HG03432 (cell line): ENCODE results near the gene PSG5.
"Not testable (repeated sequence)": the region's sequence is repeated elsewhere in the genome, so short reads cannot be mapped to it uniquely, and the experiment has no call there.

ENCODE experiments used
- ATAC-seq: cut with Tn5 transposase; IDR thresholded peaks from one replicate; pipeline ENCODE4 v1.9.1; 2021; ENCODE audit warnings: mild to moderate bottlenecking, moderate library complexity; ENCODE audit not compliant: unreplicated experiment

PSG5 gene

GRCh38 chr19:43188092-43188491 lies 1.8 kb upstream of the PSG5 start:
- ATAC-seq: not testable (repeated sequence)

- not testable (repeated sequence) for ATAC-seq
These were observed 4.2 kb downstream of the PSG5 start for GRCh38 chr19:43181869-43182771.

- not testable (repeated sequence) for ATAC-seq
These were observed 6.7 kb downstream of the PSG5 start for GRCh38 chr19:43179569-43180147.

- not testable (repeated sequence) for ATAC-seq
These were observed 7.8 kb downstream of the PSG5 start for GRCh38 chr19:43178577-43178976.

- not testable (repeated sequence) for ATAC-seq
These were observed 20.4 kb downstream of the PSG5 start for GRCh38 chr19:43165906-43166305.

- ATAC-seq: not testable (repeated sequence)
These were observed 23.2 kb downstream of the PSG5 start for GRCh38 chr19:43163135-43163534.

GRCh38 chr19:43162261-43162660 lies 24.1 kb downstream of the PSG5 start:
- not testable (repeated sequence) for ATAC-seq

GRCh38 chr19:43152214-43152613 lies 34.1 kb downstream of the PSG5 start:
- ATAC-seq: no peak

GRCh38 chr19:43149788-43150187 lies 36.5 kb downstream of the PSG5 start:
- ATAC-seq: not testable (repeated sequence)

- no peak for ATAC-seq
These were observed 38.1 kb downstream of the PSG5 start for GRCh38 chr19:43148233-43148632.

- not testable (repeated sequence) for ATAC-seq
These were observed 44.6 kb downstream of the PSG5 start for GRCh38 chr19:43141763-43142162.

- no peak for ATAC-seq
These were observed 53.6 kb downstream of the PSG5 start for GRCh38 chr19:43132696-43133095.

GRCh38 chr19:43131281-43131842 lies 55.0 kb downstream of the PSG5 start:
- ATAC-seq: not testable (repeated sequence)

GRCh38 chr19:43129197-43129596 lies 57.1 kb downstream of the PSG5 start:
- ATAC-seq: not testable (repeated sequence)

GRCh38 chr19:43127336-43127735 lies 59.0 kb downstream of the PSG5 start:
- not testable (repeated sequence) for ATAC-seq

GRCh38 chr19:43126720-43127119 lies 59.6 kb downstream of the PSG5 start:
- ATAC-seq: no peak

- ATAC-seq: no peak
These were observed 62.0 kb downstream of the PSG5 start for GRCh38 chr19:43124360-43124759.

- not testable (repeated sequence) for ATAC-seq
These were observed 65.8 kb downstream of the PSG5 start for GRCh38 chr19:43120433-43121026.

- ATAC-seq: not testable (repeated sequence)
These were observed 66.8 kb downstream of the PSG5 start for GRCh38 chr19:43119526-43119925.
